Endodermal cell (in vitro differentiated cells): ENCODE measurements around the gene THAP11. TPM values are rescaled to one million over a fixed set of nuclear protein-coding genes. Genes with fewer than 3 reads are reported as not detected.

Experiments
- DNase-seq: peaks from one replicate; pipeline ENCODE4 v3.0.0-alpha.2; 2017
- H3K27ac ChIP-seq: 2 replicates; pipeline ENCODE4 v1.5.1; 2013; ENCODE audit warnings: mild to moderate bottlenecking, low read depth, low read length, moderate library complexity
- H3K27me3 ChIP-seq: 2 replicates; pipeline ENCODE4 v1.6.1; 2013; ENCODE audit warnings: mild to moderate bottlenecking, low read length, moderate library complexity; ENCODE audit not compliant: insufficient read depth, control insufficient read depth, poor library complexity, severe bottlenecking
- H3K36me3 ChIP-seq: 2 replicates; pipeline ENCODE4 v1.7.0; 2013; ENCODE audit warnings: mild to moderate bottlenecking, low read length, moderate library complexity; ENCODE audit not compliant: control insufficient read depth, insufficient read depth
- H3K4me1 ChIP-seq: one replicate; pipeline ENCODE4 v1.7.0; 2013; ENCODE audit warnings: low read length; ENCODE audit not compliant: control insufficient read depth, insufficient read depth
- H3K4me3 ChIP-seq: 2 replicates; pipeline ENCODE4 v1.5.1; 2013; ENCODE audit warnings: mild to moderate bottlenecking, low read length, moderate library complexity
- H3K9ac ChIP-seq: 2 replicates; pipeline ENCODE4 v1.6.1; 2013; ENCODE audit warnings: mild to moderate bottlenecking, low read length, moderate library complexity; ENCODE audit not compliant: poor library complexity, severe bottlenecking; ENCODE audit errors: extremely low read depth
- H3K9me3 ChIP-seq: 2 replicates; pipeline ENCODE4 v1.6.1; 2013; ENCODE audit warnings: mild to moderate bottlenecking, low read length, moderate library complexity; ENCODE audit not compliant: control insufficient read depth
- H3K27ac Mint-ChIP-seq: 2 replicates; pipeline ENCODE4 v1.8.0; 2020; ENCODE audit warnings: mixed read lengths
- H3K27me3 Mint-ChIP-seq: 2 replicates; pipeline ENCODE4 v1.8.0; 2021; ENCODE audit warnings: mild to moderate bottlenecking, mixed read lengths; ENCODE audit not compliant: insufficient read depth
- H3K36me3 Mint-ChIP-seq: 2 replicates; pipeline ENCODE4 v1.8.0; 2020; ENCODE audit warnings: low read depth, mixed read lengths
- H3K4me1 Mint-ChIP-seq: 2 replicates; pipeline ENCODE4 v1.8.0; 2020; ENCODE audit warnings: mixed read lengths
- H3K4me3 Mint-ChIP-seq: 2 replicates; pipeline ENCODE4 v1.8.0; 2020; ENCODE audit warnings: mild to moderate bottlenecking, moderate library complexity, mixed read lengths
- H3K9me3 Mint-ChIP-seq: 2 replicates; pipeline ENCODE4 v1.8.0; 2020; ENCODE audit warnings: mild to moderate bottlenecking, mixed read lengths
- CTCF ChIP-seq: fragments of 200-600 bp; sonication (generic); conservative IDR thresholded peaks from 2 replicates; pipeline ENCODE4 v1.5.0; 2021; ENCODE audit warnings: antibody characterized with exemption, mild to moderate bottlenecking
- WGBS, 2 experiments: methylation state at CpG; one replicate each; pipeline versions ENCODE4 v1.1.5 to v1.1.7; 2013; ENCODE audit warnings: missing lambda C conversion rate in 2 of 2, mixed read lengths in 1 of 2; ENCODE audit not compliant: insufficient coverage in 1 of 2, insufficient read length in 1 of 2; 5-methylcytosine and 5-hydroxymethylcytosine counted together
- long read RNA-seq, 4 experiments: library from polyadenylated mRNA in 2 of 4; library from RNA in 1 of 4; library from capped mRNA in 1 of 4; stranded (forward) in 3 of 4; unstranded in 1 of 4; transcript quantifications; one replicate each; pipeline ENCODE4 v2.0.0, GENCODE V29; 2020 to 2021; ENCODE audit warnings: inconsistent platforms in 1 of 4
- polyA plus RNA-seq, 2 experiments: library from polyadenylated mRNA; stranded (reverse); fragments of 50-300 nt; gene quantifications; one replicate each; pipeline ENCODE4 v1.2.3, GENCODE V29; 2013
- total RNA-seq, 2 donors: library from RNA; stranded (reverse); fragmentation: NEBNext Ultra II Directional in 1 of 2; extraction: Animal tissue kit (Norgen Biotek cat#: 25700) in 1 of 2; gene quantifications; 2 replicates in 1 of 2; 3 replicates in 1 of 2; pipeline ENCODE4 v1.2.1, GENCODE V29; 2021

THAP11 gene
- total RNA-seq, result 10 to 100 TPM; 28.0 to 32.9 TPM
- 28.7 TPM for polyA plus RNA-seq (2013, experiment 1 of 2)
- 26.0 TPM for polyA plus RNA-seq (2013, experiment 2 of 2)
- long read RNA-seq, experiment 1, transcript THAP11-201 (1 exons, 2,114 nt), result major isoform, 23 of 24 reads
- long read RNA-seq, experiment 1, partial matches to known transcripts, result 0 of 24 reads
- long read RNA-seq, experiment 1, other reads (novel, unspliced or antisense), result 1 of 24 reads
- long read RNA-seq, experiment 2, transcript THAP11-201 (1 exons, 2,114 nt), result major isoform, 93 of 93 reads
- long read RNA-seq, experiment 2, partial matches to known transcripts, result 0 of 93 reads
- long read RNA-seq, experiment 2, other reads (novel, unspliced or antisense), result 0 of 93 reads
- long read RNA-seq, experiment 3, transcript THAP11-201 (1 exons, 2,114 nt), result major isoform, 21 of 21 reads
- long read RNA-seq, experiment 3, partial matches to known transcripts, result 0 of 21 reads
- long read RNA-seq, experiment 3, other reads (novel, unspliced or antisense), result 0 of 21 reads
- long read RNA-seq, experiment 4, result 0 reads

DNA sequence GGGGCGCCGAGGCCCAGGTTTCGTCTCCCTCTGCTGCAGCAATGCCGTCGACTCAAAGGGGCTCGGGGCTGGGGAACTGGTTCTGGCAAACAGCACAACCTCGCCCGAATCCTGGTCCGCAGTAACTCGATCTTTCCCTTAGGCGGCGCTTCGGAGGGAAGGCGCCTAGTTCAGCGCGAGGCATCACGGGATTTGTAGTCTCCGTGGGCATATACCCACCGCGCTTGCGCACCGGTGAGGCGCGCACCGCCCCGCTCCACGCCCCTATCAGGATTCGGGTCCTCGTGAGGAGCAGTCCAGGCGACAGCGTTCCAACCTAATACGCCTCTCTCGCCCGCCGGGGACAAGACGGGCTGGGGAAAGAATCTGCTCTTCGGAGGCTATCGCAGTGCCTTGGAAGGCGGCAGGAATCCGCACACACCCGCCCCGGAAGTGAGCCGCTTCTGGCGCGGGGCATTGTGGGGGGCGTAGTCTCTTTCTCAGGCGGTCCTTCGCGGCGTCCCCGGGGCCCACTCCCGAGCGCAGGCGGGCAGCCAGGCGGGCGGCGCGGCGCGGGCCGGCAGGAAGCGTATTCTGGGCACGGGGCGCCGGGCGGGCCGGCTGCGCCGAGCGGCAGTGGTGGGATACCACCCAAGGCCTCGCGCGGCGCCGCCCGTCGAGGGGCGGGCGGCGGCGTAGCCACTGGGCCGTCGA is at the start of gene THAP11:
TSS of gene THAP11 (plus strand) at position 505 of the 693 bp plus-strand sequence. CDS start 235 bp downstream, outside the sequence.
- Mint-ChIP-seq H3K4me3 (peak within 1 kb of the TSS; percentile 85), H3K27me3 (no peaks in the 10 kb centered on the region), H3K9me3 (no peaks in the 10 kb centered on the region), H3K36me3 (no peaks in the 10 kb centered on the region), H3K27ac (peak within 1 kb of the TSS; percentile 97), H3K4me1 (peaks cover 37% of the 10 kb centered on the region)
- peak; percentile 81 for TF ChIP-seq CTCF
- Histone ChIP-seq H3K4me3 (peak within 1 kb of the TSS; percentile 90), H3K36me3 (peaks cover 4% of the 10 kb centered on the region), H3K9me3 (no peaks in the 10 kb centered on the region), H3K4me1 (peaks cover 22% of the 10 kb centered on the region), H3K9ac (peak within 1 kb of the TSS; percentile 45), H3K27ac (peak within 1 kb of the TSS; percentile 71), H3K27me3 (no peaks in the 10 kb centered on the region)
- 1 to 2% methylated on average over 44 to 83 of the region's 83 CpGs for WGBS, 2 experiments
- DNase-seq, result peak; percentile 99

DNA sequence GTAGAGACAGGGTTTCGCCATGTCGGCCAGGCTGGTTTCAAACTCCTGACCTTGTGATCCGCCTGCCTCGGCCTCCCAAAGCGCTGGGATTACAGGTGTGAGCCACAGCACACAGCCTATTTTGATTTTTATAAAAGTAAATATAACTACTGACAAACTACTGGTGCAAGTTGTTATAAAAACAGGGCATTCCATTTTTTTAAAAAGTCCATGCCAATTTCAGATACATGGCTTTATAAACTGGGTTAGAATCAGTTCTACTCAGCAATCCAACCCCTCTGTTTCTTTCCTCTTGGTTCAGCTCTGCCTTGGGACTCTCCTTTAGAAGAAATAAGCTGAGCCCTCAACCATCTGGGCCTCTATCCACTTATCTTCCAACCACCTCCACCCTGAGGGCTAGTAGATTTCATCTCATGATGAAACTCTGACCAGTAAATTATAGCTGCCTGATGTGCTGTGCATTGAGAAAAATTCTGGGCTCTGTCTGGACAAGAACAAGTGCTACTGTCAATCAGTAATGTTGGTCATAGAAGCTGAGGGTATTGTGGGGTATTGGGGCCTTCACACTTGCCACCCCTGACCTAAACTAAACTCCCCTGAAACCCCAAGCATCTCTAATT is 45.9 kb upstream of the THAP11 start:
- no peaks in the 10 kb centered on the region for H3K27me3 ChIP-seq
- TF ChIP-seq CTCF, result no peak
- 93 to 100% methylated on average over 2 to 3 of the region's 5 CpGs for WGBS, 2 experiments
- Mint-ChIP-seq H3K27ac (no peak overlapping the region), H3K4me3 (no peak overlapping the region), H3K4me1 (peaks cover 5% of the 10 kb centered on the region), H3K27me3 (no peaks in the 10 kb centered on the region), H3K9me3 (no peaks in the 10 kb centered on the region), H3K36me3 (peaks cover 29% of the 10 kb centered on the region)
- no peak overlapping the region for H3K27ac ChIP-seq
- DNase-seq, result no peak
- no peaks in the 10 kb centered on the region for H3K4me1 ChIP-seq
- H3K36me3 ChIP-seq, result peaks cover 21% of the 10 kb centered on the region
- no peak overlapping the region for H3K9ac ChIP-seq
- H3K9me3 ChIP-seq, result no peaks in the 10 kb centered on the region
- H3K4me3 ChIP-seq, result no peak overlapping the region

- Mint-ChIP-seq H3K36me3 (peaks cover 56% of the 10 kb centered on the region), H3K27ac (no peak overlapping the region), H3K4me1 (peaks cover 18% of the 10 kb centered on the region), H3K27me3 (no peaks in the 10 kb centered on the region), H3K9me3 (no peaks in the 10 kb centered on the region), H3K4me3 (no peak overlapping the region)
- DNase-seq, result no peak
- no peaks in the 10 kb centered on the region for H3K27me3 ChIP-seq
- 86 to 89% methylated on average over 7 of the region's 7 CpGs for WGBS, 2 experiments
- TF ChIP-seq CTCF, result no peak
- no peak overlapping the region for H3K9ac ChIP-seq
- no peak overlapping the region for H3K4me3 ChIP-seq
- no peaks in the 10 kb centered on the region for H3K4me1 ChIP-seq
- H3K36me3 ChIP-seq, result peaks cover 39% of the 10 kb centered on the region
- no peaks in the 10 kb centered on the region for H3K9me3 ChIP-seq
- H3K27ac ChIP-seq, result no peak overlapping the region
Measured at GRCh38 chr16:67800338-67800926, 41.7 kb upstream of the THAP11 start.
